ENCODE data around the gene SCG2.

SCG2 gene

DNA sequence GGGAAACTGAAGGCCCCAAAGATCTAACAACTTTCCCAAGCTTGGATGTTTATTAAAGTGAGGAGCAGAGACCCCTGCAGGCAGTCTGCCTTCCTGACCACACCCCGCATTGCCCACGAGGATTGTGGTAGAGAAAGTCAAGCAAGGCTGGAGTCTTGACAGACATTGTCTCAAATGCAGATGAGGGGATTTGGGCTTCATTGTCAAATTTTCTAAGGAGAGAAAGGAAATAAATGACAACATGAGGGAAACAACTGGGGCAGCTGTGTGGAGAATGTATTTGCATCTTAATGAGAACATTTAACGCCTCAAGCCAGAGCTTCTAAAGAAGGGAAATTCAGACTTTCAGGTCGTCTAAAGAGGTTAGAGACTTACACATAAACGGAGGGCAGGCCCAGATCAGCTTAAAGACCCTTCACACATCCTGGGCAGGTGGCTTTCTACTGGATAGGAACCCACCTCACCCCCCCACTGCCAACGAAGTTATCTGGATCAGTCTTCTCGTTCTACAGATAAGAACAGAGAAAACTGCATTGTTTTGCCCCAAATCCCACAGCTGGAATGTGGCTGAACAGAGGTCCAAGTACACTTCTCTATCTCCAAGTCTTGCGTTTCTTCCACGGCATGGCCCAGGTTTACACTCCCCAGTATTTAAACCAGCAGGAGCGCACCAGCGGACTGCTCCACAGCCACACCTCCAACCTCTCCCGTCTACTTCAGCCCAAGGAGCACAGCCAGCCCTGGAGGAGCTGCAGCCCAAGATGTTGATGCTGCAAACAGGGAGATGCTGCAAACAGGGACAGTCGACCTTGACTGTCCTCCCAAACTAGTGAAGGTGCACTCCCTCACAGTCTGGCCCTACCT, 16.2 kb upstream of the SCG2 start:
- DNase-seq (ENCODE audit: low read depth, low spot score) = no peak
- TF ChIP-seq POLR2AphosphoS5 (IDR thresholded peaks at IDR 0.05; ENCODE audit: borderline replicate concordance, low read depth, low read length) (no peak), EZH2 (IDR thresholded peaks at IDR 0.05) (no peak), FOXP2 (optimal IDR thresholded peaks at IDR 0.05; ENCODE audit: control extremely low read depth, extremely low read length, insufficient read depth) (no peak)
- peak overlapping the region; percentile 26; the same call in 1 of the 2 replicates for H3K4me3 ChIP-seq
- no peaks in the 10 kb centered on the region for H3K9me3 ChIP-seq (ENCODE audit: low read depth, low read length)
- no peaks in the 10 kb centered on the region for H3K36me3 ChIP-seq (ENCODE audit: insufficient read depth, low read length)
- no peak overlapping the region for H3K27ac ChIP-seq
- H3K9ac ChIP-seq (ENCODE audit: insufficient read length) = no peak overlapping the region

DNA sequence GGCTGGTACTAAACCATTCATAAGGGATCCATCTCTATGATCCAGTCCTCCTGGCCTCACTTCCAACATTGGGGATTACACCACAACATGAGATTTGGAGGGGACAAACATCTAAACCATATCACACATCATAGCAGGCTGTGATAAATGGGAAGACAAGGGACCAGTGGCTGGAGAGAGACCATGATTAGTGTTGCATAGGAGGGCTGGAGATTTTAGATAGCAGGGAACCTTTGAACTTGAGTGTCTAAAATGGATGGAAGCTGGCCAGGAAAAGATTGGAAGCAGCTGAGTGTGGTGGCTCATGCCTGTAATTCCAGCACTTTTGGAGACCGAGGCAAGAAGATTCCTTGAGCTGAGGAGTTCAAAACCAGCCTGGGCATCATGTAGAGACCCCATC, 12.4 kb upstream of the SCG2 start:
- H3K36me3 ChIP-seq (ENCODE audit: insufficient read depth, low read length) = no peaks in the 10 kb centered on the region
- TF ChIP-seq POLR2AphosphoS5 (IDR thresholded peaks at IDR 0.05; ENCODE audit: borderline replicate concordance, low read depth, low read length) = no peak
- TF ChIP-seq EZH2 (IDR thresholded peaks at IDR 0.05) = no peak
- TF ChIP-seq FOXP2 (optimal IDR thresholded peaks at IDR 0.05; ENCODE audit: control extremely low read depth, extremely low read length, insufficient read depth) = no peak
- H3K4me3 ChIP-seq = no peak overlapping the region
- H3K9ac ChIP-seq (ENCODE audit: insufficient read length) = no peak overlapping the region
- H3K27ac ChIP-seq = no peak overlapping the region
- no peaks in the 10 kb centered on the region for H3K9me3 ChIP-seq (ENCODE audit: low read depth, low read length)
- no peak for DNase-seq (ENCODE audit: low read depth, low spot score)

DNA sequence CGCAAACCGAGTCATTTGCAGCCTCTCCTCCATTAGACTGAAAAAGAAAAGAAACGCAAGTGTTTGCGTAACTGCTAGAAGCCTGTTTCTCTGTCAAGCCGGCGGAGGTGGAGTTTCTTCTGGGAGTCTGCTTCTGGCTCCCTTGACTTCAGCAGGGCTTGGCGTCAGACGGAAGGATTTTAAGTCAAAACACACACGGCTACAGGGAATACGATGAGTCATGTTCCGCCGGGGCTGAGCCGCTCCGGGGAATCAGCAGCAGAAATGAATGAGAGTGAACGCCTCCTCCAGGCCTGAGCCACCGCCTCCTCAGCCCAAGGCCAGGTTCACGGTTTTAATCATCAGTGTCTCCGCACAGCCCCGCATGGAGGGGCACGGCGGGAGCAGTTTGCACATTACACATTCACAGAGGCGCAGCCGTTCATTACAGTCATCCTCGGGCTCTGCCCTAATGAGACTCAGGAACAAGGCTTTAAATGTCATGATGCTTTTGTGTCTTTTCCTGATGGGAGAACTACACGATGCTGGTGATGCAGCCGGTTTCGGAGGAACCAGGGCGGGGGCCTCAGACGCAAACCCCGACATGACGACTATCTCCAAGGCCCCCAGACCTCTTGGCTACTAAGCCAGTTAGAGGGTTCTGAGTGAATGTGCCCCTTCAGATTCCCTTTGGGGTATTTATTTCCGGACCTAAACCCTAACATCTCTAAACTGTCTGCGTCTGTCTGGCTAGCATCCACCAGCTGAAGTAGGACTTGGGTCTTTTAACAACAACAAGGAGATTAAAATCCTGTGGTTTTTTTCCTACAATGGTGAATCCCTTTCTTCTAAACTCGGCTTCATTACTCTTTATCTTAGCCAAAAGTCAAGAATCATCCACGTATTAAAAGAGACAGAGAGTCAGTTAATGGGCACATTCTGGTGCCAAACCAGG, 11.1 kb upstream of the SCG2 start:
- Histone ChIP-seq H3K9me3 (ENCODE audit: low read depth, low read length) (no peaks in the 10 kb centered on the region), H3K4me3 (peak overlapping the region; percentile 81), H3K36me3 (ENCODE audit: insufficient read depth, low read length) (no peaks in the 10 kb centered on the region), H3K27ac (peak overlapping the region; percentile 95), H3K9ac (ENCODE audit: insufficient read length) (peak overlapping the region; percentile 74)
- no peak for TF ChIP-seq FOXP2 (optimal IDR thresholded peaks at IDR 0.05; ENCODE audit: control extremely low read depth, extremely low read length, insufficient read depth)
- 0 out of 2 replicates have a peak, but pooled peaks have one; percentile 34 for TF ChIP-seq POLR2AphosphoS5 (IDR thresholded peaks at IDR 0.05; ENCODE audit: borderline replicate concordance, low read depth, low read length)
- DNase-seq (ENCODE audit: low read depth, low spot score) = peak; percentile 90

DNA sequence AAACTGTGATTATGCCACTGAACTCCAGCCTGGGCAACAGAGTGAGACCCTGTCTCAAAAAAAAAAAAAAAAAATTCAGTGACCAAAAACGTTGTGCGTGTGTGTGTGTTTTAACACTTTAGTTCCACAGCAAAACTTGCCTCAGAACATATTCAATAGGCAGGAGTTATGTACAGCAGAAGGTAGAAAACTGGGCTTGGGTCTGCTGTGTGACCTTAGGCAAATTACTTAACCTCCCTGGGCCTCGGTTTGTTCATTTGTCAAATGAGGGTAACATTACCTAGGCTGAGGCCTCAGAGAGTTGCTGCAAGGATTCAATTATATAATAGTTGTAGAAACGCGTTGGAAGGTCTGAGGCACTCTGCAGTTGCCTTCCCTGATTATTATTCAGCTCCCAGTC, 10.3 kb upstream of the SCG2 start:
- no peak for DNase-seq (ENCODE audit: low read depth, low spot score)
- Histone ChIP-seq H3K36me3 (ENCODE audit: insufficient read depth, low read length) (no peaks in the 10 kb centered on the region), H3K9ac (ENCODE audit: insufficient read length) (peak overlapping the region; percentile 74), H3K9me3 (ENCODE audit: low read depth, low read length) (no peaks in the 10 kb centered on the region), H3K4me3 (peak overlapping the region; percentile 81), H3K27ac (peak overlapping the region; percentile 95)
- no peak for TF ChIP-seq POLR2AphosphoS5 (IDR thresholded peaks at IDR 0.05; ENCODE audit: borderline replicate concordance, low read depth, low read length)
- TF ChIP-seq EZH2 (IDR thresholded peaks at IDR 0.05) = no peak
- no peak for TF ChIP-seq FOXP2 (optimal IDR thresholded peaks at IDR 0.05; ENCODE audit: control extremely low read depth, extremely low read length, insufficient read depth)

DNA sequence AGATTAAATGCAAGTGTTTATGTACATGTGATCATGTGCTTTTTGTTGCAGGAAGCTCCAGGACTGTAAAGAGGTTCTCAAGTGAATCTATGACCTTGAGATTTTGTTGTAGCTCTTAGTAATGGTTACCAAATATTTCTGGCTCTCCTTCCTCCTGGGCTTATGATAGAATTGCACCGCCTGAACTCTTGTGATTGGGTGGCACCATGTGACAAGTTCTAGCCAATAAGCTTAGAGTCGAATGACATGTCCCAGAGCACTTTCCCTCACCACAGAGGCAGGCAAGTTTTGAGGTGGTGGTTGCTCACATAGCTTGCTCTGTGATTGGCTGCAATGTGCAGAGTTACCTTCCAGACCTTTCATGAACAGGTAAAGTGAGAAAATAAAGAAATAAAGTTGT, 8.9 kb upstream of the SCG2 start:
- Histone ChIP-seq H3K9me3 (ENCODE audit: low read depth, low read length) (no peaks in the 10 kb centered on the region), H3K36me3 (ENCODE audit: insufficient read depth, low read length) (no peaks in the 10 kb centered on the region), H3K27ac (no peak overlapping the region), H3K9ac (ENCODE audit: insufficient read length) (no peak overlapping the region), H3K4me3 (no peak overlapping the region)
- no peak for TF ChIP-seq POLR2AphosphoS5 (IDR thresholded peaks at IDR 0.05; ENCODE audit: borderline replicate concordance, low read depth, low read length)
- no peak for DNase-seq (ENCODE audit: low read depth, low spot score)

DNA sequence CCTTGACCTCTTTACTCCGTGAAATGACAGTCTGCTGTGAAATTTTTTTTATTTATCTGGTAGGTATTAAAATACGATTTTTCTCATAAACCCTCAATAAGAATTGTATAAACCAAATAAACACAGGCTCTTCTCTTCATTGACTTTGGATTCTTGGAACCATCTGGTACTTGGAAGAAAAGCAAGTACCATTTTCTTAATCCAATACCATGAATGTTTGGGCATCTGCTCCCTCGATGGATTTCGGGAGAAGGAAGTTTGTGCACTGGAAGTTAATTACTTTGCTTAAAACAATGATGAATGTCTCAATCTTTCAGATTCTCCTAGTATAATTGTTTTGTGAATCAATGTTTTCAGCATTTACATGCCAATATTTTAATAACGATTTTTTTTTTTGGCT, 5.3 kb upstream of the SCG2 start:
- Histone ChIP-seq H3K36me3 (ENCODE audit: insufficient read depth, low read length) (no peaks in the 10 kb centered on the region), H3K9ac (ENCODE audit: insufficient read length) (no peak overlapping the region), H3K9me3 (ENCODE audit: low read depth, low read length) (no peaks in the 10 kb centered on the region), H3K27ac (no peak overlapping the region), H3K4me3 (no peak overlapping the region)
- TF ChIP-seq POLR2AphosphoS5 (IDR thresholded peaks at IDR 0.05; ENCODE audit: borderline replicate concordance, low read depth, low read length) (no peak), EZH2 (IDR thresholded peaks at IDR 0.05) (no peak), FOXP2 (optimal IDR thresholded peaks at IDR 0.05; ENCODE audit: control extremely low read depth, extremely low read length, insufficient read depth) (no peak)
- no peak for DNase-seq (ENCODE audit: low read depth, low spot score)

DNA sequence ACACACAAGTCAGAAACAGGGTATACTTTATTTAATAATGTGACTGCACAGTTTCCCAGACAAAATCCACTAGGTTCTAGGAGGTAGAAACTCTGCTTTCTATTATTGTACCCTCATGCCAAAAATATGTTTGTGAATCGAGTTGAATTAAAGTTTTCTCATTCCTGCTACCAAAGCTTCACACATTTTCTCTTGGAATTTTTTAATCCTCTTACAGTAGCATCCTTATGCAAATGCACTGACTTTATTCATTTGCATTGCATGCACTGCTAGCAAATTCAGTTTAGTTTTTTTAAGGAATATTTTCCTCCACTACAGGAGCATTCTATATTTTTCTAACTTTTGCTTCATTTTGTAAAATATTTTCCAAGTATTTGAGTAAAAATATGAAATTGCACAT, 4.8 kb upstream of the SCG2 start:
- no peaks in the 10 kb centered on the region for H3K9me3 ChIP-seq (ENCODE audit: low read depth, low read length)
- no peak overlapping the region for H3K27ac ChIP-seq
- DNase-seq (ENCODE audit: low read depth, low spot score) = no peak
- H3K9ac ChIP-seq (ENCODE audit: insufficient read length) = no peak overlapping the region
- no peaks in the 10 kb centered on the region for H3K36me3 ChIP-seq (ENCODE audit: insufficient read depth, low read length)
- no peak overlapping the region for H3K4me3 ChIP-seq
- TF ChIP-seq FOXP2 (optimal IDR thresholded peaks at IDR 0.05; ENCODE audit: control extremely low read depth, extremely low read length, insufficient read depth) (no peak), EZH2 (IDR thresholded peaks at IDR 0.05) (no peak), POLR2AphosphoS5 (IDR thresholded peaks at IDR 0.05; ENCODE audit: borderline replicate concordance, low read depth, low read length) (no peak)

DNA sequence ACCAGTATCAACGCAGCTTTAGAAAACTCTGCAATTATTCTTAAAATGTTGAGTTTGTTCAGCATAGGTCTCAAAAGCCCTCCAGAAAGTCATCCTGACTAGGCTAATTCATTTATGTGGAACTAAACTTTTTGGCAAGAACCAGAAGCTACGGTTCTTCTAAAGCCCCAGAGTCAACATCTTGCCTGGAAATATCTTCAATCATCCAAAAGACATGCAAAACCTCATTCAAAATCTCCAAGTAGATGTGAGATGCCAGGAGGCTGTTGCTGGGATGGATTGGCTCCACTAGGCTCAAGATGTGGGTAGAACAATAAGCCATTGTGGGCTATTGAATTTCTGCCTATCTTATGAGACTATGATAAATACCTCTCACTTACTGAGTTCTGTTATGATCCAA, 2.1 kb upstream of the SCG2 start:
- no peak for DNase-seq (ENCODE audit: low read depth, low spot score)
- TF ChIP-seq POLR2AphosphoS5 (IDR thresholded peaks at IDR 0.05; ENCODE audit: borderline replicate concordance, low read depth, low read length) (no peak), EZH2 (IDR thresholded peaks at IDR 0.05) (no peak), FOXP2 (optimal IDR thresholded peaks at IDR 0.05; ENCODE audit: control extremely low read depth, extremely low read length, insufficient read depth) (no peak)

More for the DNA sequence above, 2.1 kb upstream of the SCG2 start:
- H3K9me3 ChIP-seq (ENCODE audit: low read depth, low read length) = no peaks in the 10 kb centered on the region
- no peak overlapping the region for H3K9ac ChIP-seq (ENCODE audit: insufficient read length)
- no peak overlapping the region for H3K27ac ChIP-seq
- H3K4me3 ChIP-seq = no peak overlapping the region
- no peaks in the 10 kb centered on the region for H3K36me3 ChIP-seq (ENCODE audit: insufficient read depth, low read length)
